HEK293 (cell line): ENCODE measurements around the gene LAMC3.

Source experiments
- CTCF ChIA-PET: fragments of 350-600 bp; formaldehyde crosslinking; extraction: SDS; loops from one replicate; lab custom pipeline; 2021; ENCODE audit warnings: antibody characterized with exemption; lab: Yijun Ruan, JAX
- POLR2A ChIA-PET: fragments of 300-600 bp; formaldehyde crosslinking; extraction: SDS; loops from one replicate; lab custom pipeline; 2020; ENCODE audit warnings: antibody characterized with exemption, inconsistent platforms; lab: Yijun Ruan, JAX
- H3K27ac ChIP-seq: fragments of 200-500 bp; sonication (Bioruptor generic); 2 replicates; pipeline ENCODE4 v1.5.1; 2014; ENCODE audit warnings: low read depth, low read length, control low read depth, inconsistent platforms; ENCODE audit errors: extremely low read depth
- H3K36me3 ChIP-seq, 2 experiments: fragments of 200-500 bp in 1 of 2; sonication (Bioruptor generic) in 1 of 2; 1 replicate in 1 of 2; 2 replicates in 1 of 2; pipeline ENCODE4 v1.5.1; 2014 to 2017; ENCODE audit warnings: inconsistent platforms in 2 of 2, low read length in 2 of 2; ENCODE audit not compliant: control insufficient read depth in 2 of 2, insufficient read depth in 1 of 2
- H3K4me1 ChIP-seq: fragments of 200-500 bp; sonication (Bioruptor generic); 2 replicates; pipeline ENCODE4 v1.5.1; 2014; ENCODE audit warnings: mild to moderate bottlenecking, low read length, inconsistent platforms; ENCODE audit not compliant: control insufficient read depth, insufficient read depth
- H3K4me3 ChIP-seq: 2 replicates; pipeline ENCODE4 v1.5.1; 2011; ENCODE audit warnings: low read depth, mild to moderate bottlenecking, control low read depth, low read length, moderate library complexity
- H3K9me3 ChIP-seq: fragments of 200-500 bp; sonication (Bioruptor generic); 2 replicates; pipeline ENCODE4 v1.5.1; 2014; ENCODE audit warnings: low read depth, low read length, inconsistent platforms; ENCODE audit not compliant: control insufficient read depth, insufficient read depth
- AEBP2 ChIP-seq: fragments of 450-650 bp; formaldehyde crosslinking; IDR thresholded peaks from 2 replicates; pipeline ENCODE4 v1.5.1; 2016; ENCODE audit warnings: missing biosample characterization, missing genetic modification characterization, borderline replicate concordance
- HOXC10 ChIP-seq: sonication (generic); formaldehyde crosslinking; IDR thresholded peaks from 2 replicates; pipeline ENCODE4 v1.8.1; 2023; ENCODE audit warnings: mild to moderate bottlenecking, missing genetic modification reagents
- KLF10 ChIP-seq: fragments of 450-650 bp; IDR thresholded peaks from 2 replicates; pipeline ENCODE4 v1.5.1; 2018; ENCODE audit warnings: missing biosample characterization, mild to moderate bottlenecking, missing genetic modification characterization
- KLF8 ChIP-seq: fragments of 450-650 bp; formaldehyde crosslinking; IDR thresholded peaks from 2 replicates; pipeline ENCODE4 v1.5.1; 2016; ENCODE audit warnings: missing biosample characterization, missing genetic modification characterization
- SALL2 ChIP-seq: fragments of 450-650 bp; formaldehyde crosslinking; IDR thresholded peaks from 2 replicates; pipeline ENCODE4 v1.5.0; 2017; ENCODE audit warnings: missing biosample characterization, mild to moderate bottlenecking, missing genetic modification characterization, borderline replicate concordance
- ZBTB21 ChIP-seq: fragments of 450-650 bp; formaldehyde crosslinking; IDR thresholded peaks from 2 replicates; pipeline ENCODE4 v1.5.1; 2017; ENCODE audit warnings: missing biosample characterization, missing genetic modification characterization
- ZBTB48 ChIP-seq: fragments of 450-650 bp; formaldehyde crosslinking; IDR thresholded peaks from 2 replicates; pipeline ENCODE4 v1.5.1; 2016; ENCODE audit warnings: missing biosample characterization, missing genetic modification characterization
- ZBTB7A ChIP-seq: fragments of 450-650 bp; formaldehyde crosslinking; IDR thresholded peaks from 2 replicates; pipeline ENCODE4 v1.5.1; 2016; ENCODE audit warnings: low read depth, missing biosample characterization, missing genetic modification characterization
- ZFP41 ChIP-seq: fragments of 450-650 bp; formaldehyde crosslinking; IDR thresholded peaks from 2 replicates; pipeline ENCODE4 v1.5.1; 2016; ENCODE audit warnings: missing biosample characterization, missing genetic modification characterization, borderline replicate concordance
- ZNF121 ChIP-seq: fragments of 450-650 bp; formaldehyde crosslinking; IDR thresholded peaks from 2 replicates; pipeline ENCODE4 v1.5.1; 2016; ENCODE audit warnings: missing biosample characterization, missing genetic modification characterization
- ZNF214 ChIP-seq: fragments of 450-650 bp; formaldehyde crosslinking; IDR thresholded peaks from 2 replicates; pipeline ENCODE4 v1.5.1; 2017; ENCODE audit warnings: missing biosample characterization, mild to moderate bottlenecking, missing genetic modification characterization, borderline replicate concordance
- ZNF266 ChIP-seq: fragments of 450-650 bp; formaldehyde crosslinking; IDR thresholded peaks from 2 replicates; pipeline ENCODE4 v1.5.1; 2016; ENCODE audit warnings: missing biosample characterization, missing genetic modification characterization, low read depth
- ZNF292 ChIP-seq: fragments of 450-650 bp; formaldehyde crosslinking; IDR thresholded peaks from 2 replicates; pipeline ENCODE4 v1.5.1; 2016; ENCODE audit warnings: low read depth, missing biosample characterization, missing genetic modification characterization, borderline replicate concordance
- ZNF302 ChIP-seq: fragments of 450-650 bp; formaldehyde crosslinking; IDR thresholded peaks from 2 replicates; pipeline ENCODE4 v1.5.1; 2016; ENCODE audit warnings: missing biosample characterization, missing genetic modification characterization, low read depth
- ZNF398 ChIP-seq: fragments of 450-650 bp; formaldehyde crosslinking; IDR thresholded peaks from 2 replicates; pipeline ENCODE4 v1.5.1; 2017; ENCODE audit warnings: missing biosample characterization, missing genetic modification characterization
- ZNF426 ChIP-seq: fragments of 450-650 bp; formaldehyde crosslinking; IDR thresholded peaks from 2 replicates; pipeline ENCODE4 v1.5.1; 2017; ENCODE audit warnings: missing biosample characterization, missing genetic modification characterization, mild to moderate bottlenecking, inconsistent platforms, moderate library complexity
- ZNF501 ChIP-seq: fragments of 450-650 bp; formaldehyde crosslinking; IDR thresholded peaks from 2 replicates; pipeline ENCODE4 v1.5.1; 2016; ENCODE audit warnings: missing biosample characterization, missing genetic modification characterization
- ZNF529 ChIP-seq: fragments of 450-650 bp; formaldehyde crosslinking; IDR thresholded peaks from 2 replicates; pipeline ENCODE4 v1.5.1; 2017; ENCODE audit warnings: missing genetic modification characterization, missing biosample characterization; ENCODE audit not compliant: insufficient replicate concordance
- ZNF610 ChIP-seq: fragments of 450-650 bp; formaldehyde crosslinking; IDR thresholded peaks from 2 replicates; pipeline ENCODE4 v1.5.1; 2016; ENCODE audit warnings: missing biosample characterization, missing genetic modification characterization, borderline replicate concordance
- ZNF624 ChIP-seq: fragments of 450-650 bp; formaldehyde crosslinking; IDR thresholded peaks from 2 replicates; pipeline ENCODE4 v1.5.1; 2017; ENCODE audit warnings: missing biosample characterization, missing genetic modification characterization
- ZNF639 ChIP-seq: fragments of 450-650 bp; formaldehyde crosslinking; IDR thresholded peaks from 2 replicates; pipeline ENCODE4 v1.5.1; 2016; ENCODE audit warnings: missing biosample characterization, missing genetic modification characterization
- ZNF658 ChIP-seq: fragments of 450-650 bp; formaldehyde crosslinking; IDR thresholded peaks from 2 replicates; pipeline ENCODE4; 2016; ENCODE audit warnings: missing biosample characterization, missing genetic modification characterization
- ZNF704 ChIP-seq: fragments of 450-650 bp; formaldehyde crosslinking; IDR thresholded peaks from 2 replicates; pipeline ENCODE4 v1.5.1; 2016; ENCODE audit warnings: missing biosample characterization, missing genetic modification characterization
- ZNF785 ChIP-seq: fragments of 450-650 bp; formaldehyde crosslinking; IDR thresholded peaks from 2 replicates; pipeline ENCODE4 v1.5.1; 2016; ENCODE audit warnings: missing biosample characterization, missing genetic modification characterization
- ZSCAN16 ChIP-seq: fragments of 450-650 bp; formaldehyde crosslinking; IDR thresholded peaks from 2 replicates; pipeline ENCODE4 v1.5.1; 2016; ENCODE audit warnings: missing biosample characterization, missing genetic modification characterization
- TF ChIP-seq, protein P1 (sequence below): fragments of 450-650 bp; formaldehyde crosslinking; IDR thresholded peaks from 2 replicates; pipeline ENCODE4 v1.5.1; 2016; ENCODE audit warnings: missing biosample characterization, missing genetic modification characterization

Gene LAMC3

GRCh38 chr9:131028221-131028884, 19.4 kb downstream of the LAMC3 start:
- CTCF ChIA-PET, result interaction anchor here (1.3 to 3.0 kb wide), 3 partner anchors 18 to 161 kb away, joined by 4 to 13 read pairs (median 4); no protein-coding TSS in a partner anchor
- no peaks in the 10 kb centered on the region for H3K9me3 ChIP-seq
- no peak overlapping the region for H3K4me3 ChIP-seq
- POLR2A ChIA-PET, result no interaction called here
- no peaks in the 10 kb centered on the region for H3K4me1 ChIP-seq
- no peaks in the 10 kb centered on the region for H3K36me3 ChIP-seq
- no peak overlapping the region for H3K27ac ChIP-seq
- no peak for TF ChIP-seq AEBP2 (tag by site-specific recombination)
- TF ChIP-seq, protein P1, sequence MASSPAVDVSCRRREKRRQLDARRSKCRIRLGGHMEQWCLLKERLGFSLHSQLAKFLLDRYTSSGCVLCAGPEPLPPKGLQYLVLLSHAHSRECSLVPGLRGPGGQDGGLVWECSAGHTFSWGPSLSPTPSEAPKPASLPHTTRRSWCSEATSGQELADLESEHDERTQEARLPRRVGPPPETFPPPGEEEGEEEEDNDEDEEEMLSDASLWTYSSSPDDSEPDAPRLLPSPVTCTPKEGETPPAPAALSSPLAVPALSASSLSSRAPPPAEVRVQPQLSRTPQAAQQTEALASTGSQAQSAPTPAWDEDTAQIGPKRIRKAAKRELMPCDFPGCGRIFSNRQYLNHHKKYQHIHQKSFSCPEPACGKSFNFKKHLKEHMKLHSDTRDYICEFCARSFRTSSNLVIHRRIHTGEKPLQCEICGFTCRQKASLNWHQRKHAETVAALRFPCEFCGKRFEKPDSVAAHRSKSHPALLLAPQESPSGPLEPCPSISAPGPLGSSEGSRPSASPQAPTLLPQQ (tag by site-specific recombination), result no peak
- no peak for TF ChIP-seq ZNF658
- no peak for TF ChIP-seq HOXC10 (CRISPR knock-in tag)
- no peak for TF ChIP-seq ZNF624 (tag by site-specific recombination)
- no peak for TF ChIP-seq KLF8
- no peak for TF ChIP-seq ZNF266 (tag by site-specific recombination)
- TF ChIP-seq ZBTB7A, result no peak
- no peak for TF ChIP-seq ZNF529
- TF ChIP-seq ZSCAN16 (tag by site-specific recombination), result no peak
- TF ChIP-seq ZNF704 (tag by site-specific recombination), result no peak
- TF ChIP-seq ZBTB48, result no peak
- TF ChIP-seq SALL2 (tag by site-specific recombination), result no peak
- no peak for TF ChIP-seq ZBTB21 (tag by site-specific recombination)
- TF ChIP-seq KLF10, result no peak
- no peak for TF ChIP-seq ZNF610
- no peak for TF ChIP-seq ZNF214 (tag by site-specific recombination)
- no peak for TF ChIP-seq ZNF292 (tag by site-specific recombination)
- no peak for TF ChIP-seq ZFP41

GRCh38 chr9:131028931-131029573, 20.1 kb downstream of the LAMC3 start:
- Histone ChIP-seq H3K4me3 (no peak overlapping the region), H3K27ac (no peak overlapping the region), H3K36me3 (no peaks in the 10 kb centered on the region), H3K4me1 (no peaks in the 10 kb centered on the region), H3K9me3 (no peaks in the 10 kb centered on the region)
- ChIA-PET CTCF (interaction anchor here (1.3 to 1.8 kb wide), 2 partner anchors 17 to 162 kb away, joined by 4 read pairs; no protein-coding TSS in a partner anchor), POLR2A (no interaction called here)
- TF ChIP-seq ZNF121 (tag by site-specific recombination) (no peak), ZNF785 (no peak), ZNF426 (tag by site-specific recombination) (no peak), AEBP2 (tag by site-specific recombination) (no peak), ZNF501 (tag by site-specific recombination) (no peak), ZNF398 (no peak), ZNF302 (tag by site-specific recombination) (no peak), ZNF639 (tag by site-specific recombination) (no peak)
